ENCODE data around the gene MEIS1. TPM values are rescaled to one million over a fixed set of nuclear protein-coding genes. Genes with fewer than 3 reads are reported as not detected.
"Not testable (repeated sequence)": the region's sequence is repeated elsewhere in the genome, so short reads cannot be mapped to it uniquely, and the experiment has no call there.

Gene MEIS1
- total and polyA plus RNA-seq, 3 donors from 2014 or later = 10.8 to 13.8 (median 13.5) TPM

DNA sequence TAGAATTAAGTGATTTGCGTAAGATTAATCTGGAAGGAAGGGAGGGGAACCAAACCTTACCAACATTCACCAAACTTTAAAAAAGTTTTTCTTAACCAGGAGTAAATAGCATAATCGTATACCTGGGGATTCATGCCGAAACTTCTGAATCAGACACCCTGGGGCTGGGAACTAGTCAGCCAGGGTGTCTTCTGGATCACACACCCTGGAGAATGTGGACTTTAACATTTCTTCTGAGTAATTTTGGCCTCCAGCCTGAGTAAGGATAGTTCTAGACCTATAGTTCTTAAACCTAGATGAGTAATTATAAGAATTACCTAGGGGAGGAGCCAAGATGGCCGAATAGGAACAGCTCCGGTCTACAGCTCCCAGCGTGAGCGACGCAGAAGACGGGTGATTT, 44.1 kb upstream of the MEIS1 start:
- 75 to 89% methylated on average over 9 of the region's 9 CpGs for WGBS, 2 donors
- TF ChIP-seq POLR2A (IDR thresholded peaks at IDR 0.05) (no peak), CTCF (IDR thresholded peaks at IDR 0.05) (no peak)
- Histone ChIP-seq H3K27me3 (no peaks in the 10 kb centered on the region), H3K4me3 (no peak overlapping the region), H3K27ac (no peak overlapping the region), H3K4me1 (no peaks in the 10 kb centered on the region), H3K9me3 (no peaks in the 10 kb centered on the region), H3K36me3 (ENCODE audit: low read depth, missing control alignments) (no peaks in the 10 kb centered on the region)
- intact Hi-C loops (cut with DNase I; ENCODE audit: low total_unique reads) = no loop called here
- no peak for DNase-seq

DNA sequence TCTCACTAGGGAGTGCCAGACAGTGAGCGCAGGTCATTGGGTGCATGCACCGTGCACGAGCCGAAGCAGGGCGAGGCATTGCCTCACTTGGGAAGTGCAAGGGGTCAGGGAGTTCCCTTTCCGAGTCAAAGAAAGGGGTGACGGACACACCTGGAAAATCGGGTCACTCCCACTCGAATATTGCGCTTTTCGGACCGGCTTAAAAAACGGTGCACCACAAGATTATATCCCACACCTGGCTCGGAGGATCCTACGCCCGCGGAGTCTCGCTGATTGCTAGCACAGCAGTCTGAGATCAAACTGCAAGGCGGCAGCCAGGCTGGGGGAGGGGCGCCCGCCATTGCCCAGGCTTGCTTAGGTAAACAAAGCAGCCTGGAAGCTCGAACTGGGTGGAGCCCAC, 43.7 kb upstream of the MEIS1 start:
- H3K27me3 ChIP-seq; H3K4me1 ChIP-seq; H3K27ac ChIP-seq; H3K9me3 ChIP-seq; intact Hi-C loops (cut with DNase I; ENCODE audit: low total_unique reads); DNase-seq; H3K4me3 ChIP-seq; H3K36me3 ChIP-seq (ENCODE audit: low read depth, missing control alignments): not testable (repeated sequence)
- WGBS, 2 donors = 81 to 85% methylated on average over 6 to 22 of the region's 22 CpGs

GRCh38 chr2:66405473-66405872, 29.5 kb upstream of the MEIS1 start:
- no peak for DNase-seq
- Histone ChIP-seq H3K27me3 (no peaks in the 10 kb centered on the region), H3K4me1 (no peaks in the 10 kb centered on the region), H3K9me3 (no peaks in the 10 kb centered on the region), H3K4me3 (no peak overlapping the region), H3K36me3 (ENCODE audit: low read depth, missing control alignments) (no peaks in the 10 kb centered on the region), H3K27ac (no peak overlapping the region)
- TF ChIP-seq POLR2A (IDR thresholded peaks at IDR 0.05) (no peak), CTCF (IDR thresholded peaks at IDR 0.05) (no peak)
- intact Hi-C loops (cut with DNase I; ENCODE audit: low total_unique reads) = no loop called here
- 38 to 40% methylated on average over 4 of the region's 4 CpGs for WGBS, 2 donors

GRCh38 chr2:66408905-66409304, 26.0 kb upstream of the MEIS1 start:
- DNase-seq = no peak
- Histone ChIP-seq H3K9me3 (no peaks in the 10 kb centered on the region), H3K27me3 (no peaks in the 10 kb centered on the region), H3K27ac (no peak overlapping the region), H3K4me3 (no peak overlapping the region), H3K4me1 (no peaks in the 10 kb centered on the region), H3K36me3 (ENCODE audit: low read depth, missing control alignments) (no peaks in the 10 kb centered on the region)
- intact Hi-C loops (cut with DNase I; ENCODE audit: low total_unique reads) = no loop called here
- TF ChIP-seq POLR2A (IDR thresholded peaks at IDR 0.05) (no peak), CTCF (IDR thresholded peaks at IDR 0.05) (no peak)
- 78 to 83% methylated on average over 2 of the region's 2 CpGs for WGBS, 2 donors

- Histone ChIP-seq H3K36me3 (ENCODE audit: low read depth, missing control alignments) (no peaks in the 10 kb centered on the region), H3K4me1 (no peaks in the 10 kb centered on the region), H3K9me3 (no peaks in the 10 kb centered on the region), H3K4me3 (no peak overlapping the region), H3K27me3 (no peaks in the 10 kb centered on the region), H3K27ac (no peak overlapping the region)
- DNase-seq = no peak
- intact Hi-C loops (cut with DNase I; ENCODE audit: low total_unique reads) = no loop called here
- TF ChIP-seq CTCF (IDR thresholded peaks at IDR 0.05) (no peak), POLR2A (IDR thresholded peaks at IDR 0.05) (no peak)
- WGBS, 2 donors = 81 to 85% methylated on average over 1 of the region's 1 CpG
Measured at GRCh38 chr2:66412874-66413273, 22.1 kb upstream of the MEIS1 start.

All from testis (tissue), 3 donors.